Heart right ventricle (tissue), 16 donors: ENCODE data around the gene PP2D1. TPM values are rescaled to one million over a fixed set of nuclear protein-coding genes. Genes with fewer than 3 reads are reported as not detected.
"Not testable (repeated sequence)": the region's sequence is repeated elsewhere in the genome, so short reads cannot be mapped to it uniquely, and the experiment has no call there.

ENCODE experiments used
- ATAC-seq, 8 donors: fragments of 200-7000 bp; cut with Tn5 transposase; one replicate each; pipeline ENCODE4 v1.9.1; 2020; ENCODE audit warnings: mild to moderate bottlenecking in 8 of 8, moderate library complexity in 8 of 8, moderate number of reproducible peaks in 1 of 8
- DNase-seq, 2 donors: peaks; one replicate each; pipeline ENCODE4 v3.0.0-alpha.2; 2020
- H3K27ac ChIP-seq, 10 donors: fragments of 200-600 bp; sonication (generic) in 2 of 10; one replicate each; pipeline versions ENCODE4 v1.5.0 to v1.8.0; 2020 to 2022; ENCODE audit warnings: mild to moderate bottlenecking in 3 of 10
- H3K27me3 ChIP-seq, 7 donors: fragments of 200-600 bp; one replicate each; pipeline ENCODE4 v1.8.0; 2021 to 2022; ENCODE audit warnings: mild to moderate bottlenecking in 2 of 7
- H3K36me3 ChIP-seq, 9 donors: fragments of 200-600 bp; sonication (generic) in 1 of 9; one replicate each; pipeline versions ENCODE4 v1.5.0 to v1.8.0; 2020 to 2022; ENCODE audit warnings: mild to moderate bottlenecking in 2 of 9
- H3K4me1 ChIP-seq, 9 donors: fragments of 200-600 bp; sonication (generic) in 1 of 9; one replicate each; pipeline versions ENCODE4 v1.5.0 to v1.8.0; 2020 to 2022; ENCODE audit warnings: mild to moderate bottlenecking in 4 of 9
- H3K4me3 ChIP-seq, 10 donors: fragments of 200-600 bp; sonication (generic) in 2 of 10; one replicate each; pipeline versions ENCODE4 v1.5.0 to v1.8.0; 2020 to 2022; ENCODE audit warnings: mild to moderate bottlenecking in 7 of 10, moderate library complexity in 2 of 10
- H3K9me3 ChIP-seq, 11 donors: fragments of 200-600 bp in 10 of 11; sonication (generic) in 2 of 11; one replicate each; pipeline versions ENCODE4 v1.5.0 to v1.8.0; 2013 to 2022; ENCODE audit warnings: mild to moderate bottlenecking in 2 of 11, control low read depth in 1 of 11, moderate library complexity in 1 of 11
- WGBS, 2 donors: extraction: QIAGEN DNeasy Blood & Tissue Kit; methylation state at CpG; one replicate each; pipeline ENCODE4 v1.1.7; 2013; ENCODE audit warnings: inconsistent platforms in 1 of 2; 5-methylcytosine and 5-hydroxymethylcytosine counted together
- intact Hi-C, 10 donors: fragments of 100-400 bp; cut with DNase I; formaldehyde crosslinking; loops; one replicate each; pipeline versions ENCODE4 v1.11.1 to v1.14.2; 2022
- polyA plus RNA-seq, 2 donors: library from polyadenylated mRNA; stranded (reverse); fragments of 200-250 nt; gene quantifications; one replicate each; pipeline ENCODE4 v1.2.3, GENCODE V29; 2013
- total RNA-seq, 10 donors: library from RNA; stranded (reverse); fragmentation: NEBNext Ultra II Directional in 3 of 10; extraction: Animal tissue kit (Norgen Biotek cat#: 25700) in 3 of 10; gene quantifications; one replicate each; pipeline versions ENCODE4 v1.2.1 to v1.2.4, GENCODE V29; 2021 to 2023
- TF ChIP-seq, protein P1 (sequence below), 9 donors: fragments of 200-600 bp; sonication (generic) in 2 of 9; IDR thresholded peaks; one replicate each; pipeline versions ENCODE4 v1.5.0 to v1.8.0; 2021 to 2022; ENCODE audit warnings: antibody characterized with exemption in 9 of 9, mild to moderate bottlenecking in 5 of 9, moderate library complexity in 1 of 9
- donor health status: Arrhythmogenic right ventricular cardiomyopathy.
- donor health status: ischemic (EF 13 %, LVEDD 7.1; RV severe dilation, severe dysfunction).
- donor health status: healthy with polysubstance abuse.
- donor health status: DM: no; HTN: yes; CAD: no.
- donor health status: DM: no; HTN: no; CAD: no.
- donor health status: ischemic (EF 25% LVEDD 6.9; RV normal size, moderate dysfunction).
- donor health status: ischemic (EF 25% LVEDD 5.7; RV mildly dilated, moderate dysfunction).
- donor health status: healthy.
- donor health status: DM: yes; HTN: yes; CAD: no.
- donor health status: Ischemic cardiomyopathy.
- donor health status: ischemic (EF 35%, LVEDD 5.7; RV mildly dilated, moderate dysfunction).
- donor health status: nonischemic (EF 11% LVEDD 7.7; RV severe dilation, severe dysfunction).
- donor health status: DM: yes; HTN: yes; CAD: no.
- donor health status: PGD.
- donor health status: ischemic (EF 29% LVEDD 5.4; RV normal size, mild dysfunction).
- donor health status: nonischemic (EF 23%, LVEDD 6.1; RV moderate dilation, normal function).

The PP2D1 gene
- total and polyA plus RNA-seq, 12 donors = not detected

DNA sequence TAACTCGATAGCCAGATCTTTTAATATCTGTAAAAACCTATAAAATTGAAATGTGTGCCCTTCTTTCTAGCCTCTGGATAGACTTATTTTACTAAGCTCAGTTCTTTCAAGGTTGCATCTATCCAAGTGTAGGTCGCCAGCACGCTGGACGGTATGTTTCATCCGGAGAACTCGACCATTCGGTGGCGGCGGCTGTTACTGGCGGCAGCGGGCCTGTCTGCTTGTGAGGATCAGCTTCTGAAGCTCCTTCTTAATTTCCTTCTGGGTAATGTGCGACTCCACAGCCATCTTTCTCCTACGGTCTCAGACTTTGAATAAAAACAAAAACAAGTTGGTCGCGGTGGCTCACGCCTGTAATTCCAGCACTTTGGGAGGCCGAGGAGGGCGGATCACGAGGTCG, 4.1 kb downstream of the PP2D1 start:
- ATAC-seq = no peak
- DNase-seq = no peak
- Histone ChIP-seq H3K4me3 (no peak overlapping the region), H3K9me3 (no peaks in the 10 kb centered on the region), H3K36me3 (no peaks in the 10 kb centered on the region), H3K27me3 (no peaks in the 10 kb centered on the region), H3K4me1 (no peaks in the 10 kb centered on the region), H3K27ac (no peak overlapping the region)
- intact Hi-C loops = no loop called here
- WGBS, 2 donors = 97% methylated on average over 20 of the region's 20 CpGs
- TF ChIP-seq, protein P1, sequence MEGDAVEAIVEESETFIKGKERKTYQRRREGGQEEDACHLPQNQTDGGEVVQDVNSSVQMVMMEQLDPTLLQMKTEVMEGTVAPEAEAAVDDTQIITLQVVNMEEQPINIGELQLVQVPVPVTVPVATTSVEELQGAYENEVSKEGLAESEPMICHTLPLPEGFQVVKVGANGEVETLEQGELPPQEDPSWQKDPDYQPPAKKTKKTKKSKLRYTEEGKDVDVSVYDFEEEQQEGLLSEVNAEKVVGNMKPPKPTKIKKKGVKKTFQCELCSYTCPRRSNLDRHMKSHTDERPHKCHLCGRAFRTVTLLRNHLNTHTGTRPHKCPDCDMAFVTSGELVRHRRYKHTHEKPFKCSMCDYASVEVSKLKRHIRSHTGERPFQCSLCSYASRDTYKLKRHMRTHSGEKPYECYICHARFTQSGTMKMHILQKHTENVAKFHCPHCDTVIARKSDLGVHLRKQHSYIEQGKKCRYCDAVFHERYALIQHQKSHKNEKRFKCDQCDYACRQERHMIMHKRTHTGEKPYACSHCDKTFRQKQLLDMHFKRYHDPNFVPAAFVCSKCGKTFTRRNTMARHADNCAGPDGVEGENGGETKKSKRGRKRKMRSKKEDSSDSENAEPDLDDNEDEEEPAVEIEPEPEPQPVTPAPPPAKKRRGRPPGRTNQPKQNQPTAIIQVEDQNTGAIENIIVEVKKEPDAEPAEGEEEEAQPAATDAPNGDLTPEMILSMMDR (IDR thresholded peaks at IDR 0.05) = no peak

DNA sequence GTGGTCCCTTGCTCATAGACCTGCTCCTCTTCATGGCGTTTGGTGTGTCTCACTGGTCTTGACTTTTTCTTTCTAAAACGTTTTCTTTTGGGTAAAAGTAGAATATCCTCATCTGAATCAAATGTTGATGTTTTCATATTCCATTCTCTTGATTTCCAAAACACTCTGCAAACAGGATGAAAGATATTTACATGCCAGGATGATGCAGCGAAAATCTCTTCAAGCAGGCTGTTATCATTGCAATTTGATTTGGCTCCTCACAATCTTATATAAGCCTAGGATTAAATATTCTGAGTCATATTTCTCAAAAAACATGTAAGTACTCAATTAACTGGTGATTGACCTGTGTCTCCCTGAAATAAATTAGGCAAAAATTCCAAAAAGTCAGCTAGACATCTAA, 10.1 kb downstream of the PP2D1 start:
- no peaks in the 10 kb centered on the region for H3K27me3 ChIP-seq
- 63 to 74% methylated on average over 3 of the region's 3 CpGs for WGBS, 2 donors
- DNase-seq (no peak), ATAC-seq (no peak)
- no peak overlapping the region for H3K4me3 ChIP-seq
- no peaks in the 10 kb centered on the region for H3K9me3 ChIP-seq
- intact Hi-C loops = no loop called here
- TF ChIP-seq, protein P1 (IDR thresholded peaks at IDR 0.05) = no peak
- H3K4me1 ChIP-seq = no peaks in the 10 kb centered on the region
- no peaks in the 10 kb centered on the region for H3K36me3 ChIP-seq
- H3K27ac ChIP-seq = no peak overlapping the region

DNA sequence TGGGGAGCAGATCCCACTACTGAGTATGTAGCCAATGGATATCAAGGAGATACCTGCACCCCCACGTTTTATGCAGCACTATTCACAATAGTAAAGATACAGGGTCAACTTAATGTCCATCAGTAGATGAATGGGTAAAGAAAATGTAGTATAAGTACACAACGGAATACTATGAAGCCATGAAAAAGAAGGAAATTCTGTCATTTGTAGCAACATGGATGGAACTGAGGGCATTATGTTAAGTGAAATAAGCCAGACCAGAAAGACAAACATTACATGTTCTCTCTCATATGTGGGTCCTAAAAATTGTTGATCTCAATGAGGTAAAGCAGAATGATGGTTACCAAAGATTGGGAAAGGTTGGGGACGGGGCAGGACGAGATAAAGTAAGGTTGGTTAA, 14.6 kb downstream of the PP2D1 start:
- intact Hi-C loops = no loop called here
- Histone ChIP-seq H3K9me3 (no peaks in the 10 kb centered on the region), H3K27me3 (no peaks in the 10 kb centered on the region), H3K27ac (no peak overlapping the region), H3K4me3 (no peak overlapping the region), H3K36me3 (no peaks in the 10 kb centered on the region), H3K4me1 (no peaks in the 10 kb centered on the region)
- TF ChIP-seq, protein P1 (IDR thresholded peaks at IDR 0.05) = no peak
- DNase-seq = no peak
- WGBS, 2 donors = 76 to 91% methylated on average over 4 of the region's 4 CpGs
- no peak for ATAC-seq

DNA sequence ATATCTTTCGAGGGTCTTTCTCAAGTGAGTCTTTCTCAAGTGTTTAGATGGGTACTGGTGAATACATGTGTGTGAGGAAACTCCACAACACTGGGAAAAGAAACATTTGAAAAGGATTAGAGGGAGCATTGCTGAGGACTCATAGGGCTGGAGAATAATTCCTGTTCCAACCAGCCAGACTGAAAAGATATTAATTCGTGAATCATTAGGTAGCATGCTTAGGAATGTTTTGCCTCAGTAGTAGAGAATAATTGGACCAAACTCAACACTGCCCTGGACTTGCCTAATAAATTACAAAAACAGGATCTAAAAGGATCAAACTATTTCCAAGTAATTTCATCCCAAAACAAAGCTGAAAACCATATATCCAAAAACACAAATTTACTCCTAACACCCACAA, 17.3 kb downstream of the PP2D1 start:
- no peaks in the 10 kb centered on the region for H3K9me3 ChIP-seq
- H3K27ac ChIP-seq = no peak overlapping the region
- TF ChIP-seq, protein P1 (IDR thresholded peaks at IDR 0.05) = no peak
- DNase-seq = no peak
- no peak for ATAC-seq
- H3K4me3 ChIP-seq = no peak overlapping the region
- H3K36me3 ChIP-seq = no peaks in the 10 kb centered on the region
- intact Hi-C loops = no loop called here
- 72 to 88% methylated on average over 2 of the region's 2 CpGs for WGBS, 2 donors
- no peaks in the 10 kb centered on the region for H3K27me3 ChIP-seq
- H3K4me1 ChIP-seq = no peaks in the 10 kb centered on the region

DNA sequence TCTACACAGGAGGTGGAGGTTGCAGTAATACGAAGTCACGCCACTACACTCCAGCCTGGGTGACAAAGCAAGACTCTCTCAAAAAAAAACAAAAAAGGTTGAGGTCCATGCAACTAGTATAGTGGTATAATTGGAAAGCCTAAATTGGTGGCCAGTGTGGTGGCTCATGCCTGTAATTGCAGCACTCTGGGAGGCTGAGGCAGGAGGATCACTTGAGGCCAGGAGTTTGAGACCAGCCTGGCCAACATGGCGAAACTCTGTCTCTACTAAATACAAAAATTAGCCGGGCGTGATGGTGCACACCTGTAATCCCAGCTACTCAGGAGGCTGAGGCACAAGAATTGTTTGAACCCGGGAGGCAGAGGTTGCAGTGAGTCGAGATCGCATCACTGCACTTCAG, 23.2 kb downstream of the PP2D1 start:
- not testable (repeated sequence) for H3K9me3 ChIP-seq, ATAC-seq, DNase-seq, H3K4me1 ChIP-seq, H3K27me3 ChIP-seq, H3K4me3 ChIP-seq, H3K27ac ChIP-seq
- H3K36me3 ChIP-seq = peaks cover 0 to 39% (median 0%) of the 10 kb centered on the region in 9 donors
- intact Hi-C loops = loop anchor here in 1 of 10 donors (10.0 kb wide), 1 partner anchor 46 kb away; no protein-coding TSS in a partner anchor
- WGBS, 2 donors = 97 to 98% methylated on average over 8 of the region's 8 CpGs
